GM18507 (cell line): ENCODE data around the gene PARP4.
"Not testable (repeated sequence)": the region's sequence is repeated elsewhere in the genome, so short reads cannot be mapped to it uniquely, and the experiment has no call there.

ENCODE experiments used
- DNase-seq: peaks from one replicate; pipeline ENCODE4 v3.0.0; 2011; ENCODE audit warnings: low read depth; ENCODE audit not compliant: insufficient read length; ENCODE audit errors: extremely low spot score
- FAIRE-seq: peaks from 2 replicates; lab custom pipeline; 2011; peaks lifted over from hg19 to GRCh38; lab: Jason Lieb, UNC

Gene PARP4

GRCh38 chr13:24512197-24512907 lies at the start of gene PARP4:
TSS of gene PARP4 (minus strand) at chr13:24512778. CDS start at chr13:24503776, 9,002 bp downstream.
- peak; percentile 51 for DNase-seq
- peak; percentile 81 for FAIRE-seq

GRCh38 chr13:24560579-24561187 lies 48.1 kb upstream of the PARP4 start:
- FAIRE-seq, DNase-seq: not testable (repeated sequence)

GRCh38 chr13:24559431-24560218 lies 47.0 kb upstream of the PARP4 start:
- not testable (repeated sequence) for FAIRE-seq, DNase-seq

GRCh38 chr13:24557081-24557480 lies 44.5 kb upstream of the PARP4 start:
- DNase-seq (no peak), FAIRE-seq (no peak)

GRCh38 chr13:24553892-24554291 lies 41.3 kb upstream of the PARP4 start:
- DNase-seq, FAIRE-seq: not testable (repeated sequence)

DNA sequence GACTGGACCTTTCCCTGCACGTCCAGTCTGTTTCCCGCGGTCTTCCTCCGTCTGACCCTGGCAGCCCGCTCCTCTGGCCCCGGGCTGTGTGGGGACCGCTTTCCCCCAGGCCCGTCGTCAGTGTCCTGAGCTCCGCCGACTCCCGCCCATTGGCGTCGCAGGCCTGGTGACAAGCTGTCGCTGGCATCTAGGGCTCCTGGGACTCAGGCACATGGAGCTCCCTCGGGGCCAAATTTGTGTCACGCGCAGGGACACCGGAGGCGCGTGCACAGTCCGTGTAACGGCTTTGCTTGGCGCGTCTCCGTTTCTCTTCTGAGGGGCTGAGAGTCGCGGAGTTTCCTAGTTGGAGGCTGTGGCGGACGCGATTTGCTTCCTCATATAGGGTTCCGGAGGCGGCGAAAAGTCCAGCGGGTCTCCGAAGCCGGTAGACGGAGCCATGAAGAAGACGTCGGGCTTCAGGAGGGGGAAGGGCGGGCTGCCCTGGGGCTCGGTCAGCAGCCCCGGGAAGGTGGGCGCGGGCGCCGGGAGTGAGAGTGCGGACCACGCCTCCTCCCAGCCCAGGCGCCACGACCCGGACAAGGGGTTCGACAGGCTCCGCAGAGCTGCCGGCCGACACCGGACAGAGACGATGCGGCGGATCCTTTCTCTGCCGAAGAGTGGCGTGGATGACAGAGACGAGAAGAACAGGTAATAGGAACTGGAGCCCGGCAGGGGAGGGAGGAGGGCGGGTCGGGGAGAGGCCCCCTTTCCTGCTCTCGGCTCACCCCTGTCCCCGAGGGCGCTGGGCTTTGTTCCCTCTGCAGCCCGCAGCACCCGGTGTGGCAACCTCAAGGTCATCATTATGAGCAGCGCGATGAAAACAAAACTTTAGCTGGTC lies 29.1 kb upstream of the PARP4 start:
- peak; percentile 81 for FAIRE-seq
- not testable (repeated sequence) for DNase-seq

DNA sequence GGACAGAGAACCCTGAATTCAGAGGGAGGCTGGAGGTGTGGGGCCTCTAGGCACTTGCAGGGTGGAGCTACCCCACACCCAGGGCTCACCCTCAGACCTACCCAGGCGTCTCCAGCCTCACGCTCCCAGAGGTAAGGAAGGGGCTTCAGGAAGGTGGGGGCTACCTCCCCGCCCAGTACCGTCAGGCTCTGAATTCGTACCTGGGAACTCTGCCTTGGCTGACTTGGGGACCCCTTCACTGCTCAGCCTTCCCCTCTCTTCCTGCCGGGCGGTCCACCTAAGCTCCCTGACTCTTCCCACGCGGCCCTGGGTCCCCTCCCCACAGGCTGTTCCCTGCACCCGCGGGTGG lies 28.5 kb upstream of the PARP4 start:
- FAIRE-seq (no peak), DNase-seq (no peak)

DNA sequence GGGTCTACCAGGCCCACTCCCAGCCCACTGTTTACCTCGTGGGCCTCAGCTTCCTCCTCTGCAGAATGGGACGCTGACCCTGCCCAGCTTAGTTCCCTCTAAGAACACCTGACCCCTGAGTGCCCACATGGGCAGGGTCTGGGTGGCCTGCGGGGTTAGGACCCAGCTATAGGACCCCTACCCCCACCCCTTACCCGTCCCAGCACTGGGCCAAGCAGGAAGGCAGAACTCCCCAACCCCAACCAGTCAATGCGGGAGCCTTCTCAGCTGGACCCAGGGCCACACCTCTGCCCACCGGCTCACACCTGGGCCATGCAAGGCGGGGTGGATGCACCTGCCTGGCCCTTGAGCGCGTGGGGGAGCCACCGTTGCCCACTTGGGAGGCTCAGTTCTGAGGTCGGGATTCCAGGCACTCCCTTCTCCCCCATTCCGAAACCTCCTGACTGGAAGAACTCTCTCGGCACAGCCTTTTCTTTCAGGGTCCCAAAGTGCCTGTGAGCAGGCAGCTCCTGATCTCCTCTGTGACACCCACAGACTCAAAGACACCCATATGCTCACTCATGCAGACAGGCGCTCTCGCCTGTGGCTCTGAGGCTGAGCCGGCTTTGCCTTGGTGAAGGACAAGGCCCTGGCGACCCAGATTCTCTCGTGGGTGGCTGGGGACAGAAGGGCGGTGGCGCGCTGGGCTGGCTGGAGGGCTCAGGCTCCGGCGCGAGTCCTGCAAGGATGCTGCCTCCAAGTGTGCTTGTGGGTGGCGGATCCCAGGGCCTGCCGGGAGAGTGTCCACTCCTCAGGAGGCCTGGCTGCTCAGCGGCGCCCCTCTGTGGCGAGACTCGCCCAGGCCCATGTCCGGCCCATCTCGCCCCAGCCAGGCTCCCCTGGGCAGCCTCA lies 27.9 kb upstream of the PARP4 start:
- DNase-seq (no peak), FAIRE-seq (no peak)

GRCh38 chr13:24539500-24540165 lies 27.1 kb upstream of the PARP4 start:
- no peak for FAIRE-seq

GRCh38 chr13:24529478-24529877 lies 16.9 kb upstream of the PARP4 start:
- DNase-seq (no peak), FAIRE-seq (no peak)

More at GRCh38 chr13:24539500-24540165, 27.1 kb upstream of the PARP4 start:
- DNase-seq: no peak

GRCh38 chr13:24528816-24529398 lies 16.3 kb upstream of the PARP4 start:
- FAIRE-seq (no peak), DNase-seq (no peak)

DNA sequence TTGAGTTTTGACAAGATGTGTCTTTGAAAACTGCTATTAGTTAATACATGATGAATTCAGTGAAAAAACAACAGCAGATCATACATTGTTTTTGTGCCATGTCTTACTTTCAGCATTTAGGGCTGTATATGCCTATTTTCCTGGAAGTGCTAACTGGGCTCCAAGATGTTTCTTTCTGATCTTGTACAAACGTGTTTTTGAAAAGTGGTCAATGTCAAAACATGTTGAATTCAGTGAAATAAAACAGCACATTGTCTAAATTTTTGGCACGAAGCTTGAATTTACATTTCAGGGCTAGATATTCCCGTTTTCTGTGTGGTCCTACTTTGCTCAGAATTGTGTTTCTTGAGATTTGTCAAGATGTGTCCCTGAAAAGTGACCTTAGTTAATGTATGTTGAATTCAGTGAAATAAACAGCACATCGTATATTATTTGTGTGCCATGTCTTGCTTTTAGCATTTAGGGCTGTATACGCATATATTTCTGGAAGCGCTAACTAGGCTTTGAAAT lies 14.7 kb upstream of the PARP4 start:
- FAIRE-seq (no peak), DNase-seq (no peak)

DNA sequence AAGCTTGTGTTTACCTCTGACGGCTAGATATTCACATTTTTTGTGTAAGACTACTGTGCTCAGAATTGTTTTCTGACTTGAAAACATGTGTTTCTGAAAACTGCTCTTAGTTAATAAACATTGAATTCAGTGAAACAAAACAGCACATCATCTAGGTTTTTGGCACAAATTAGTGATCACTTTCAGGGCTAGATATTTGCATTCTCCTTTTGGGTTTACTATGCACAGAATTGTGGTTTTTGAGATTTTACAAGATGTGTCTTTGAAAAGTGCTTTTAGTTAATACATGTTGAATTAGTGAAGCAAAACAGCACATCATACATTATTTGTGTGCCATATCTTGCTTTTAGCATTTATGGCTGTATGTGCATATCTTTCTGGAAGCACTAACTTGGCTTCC lies 8.2 kb upstream of the PARP4 start:
- FAIRE-seq: no peak
- no peak for DNase-seq

DNA sequence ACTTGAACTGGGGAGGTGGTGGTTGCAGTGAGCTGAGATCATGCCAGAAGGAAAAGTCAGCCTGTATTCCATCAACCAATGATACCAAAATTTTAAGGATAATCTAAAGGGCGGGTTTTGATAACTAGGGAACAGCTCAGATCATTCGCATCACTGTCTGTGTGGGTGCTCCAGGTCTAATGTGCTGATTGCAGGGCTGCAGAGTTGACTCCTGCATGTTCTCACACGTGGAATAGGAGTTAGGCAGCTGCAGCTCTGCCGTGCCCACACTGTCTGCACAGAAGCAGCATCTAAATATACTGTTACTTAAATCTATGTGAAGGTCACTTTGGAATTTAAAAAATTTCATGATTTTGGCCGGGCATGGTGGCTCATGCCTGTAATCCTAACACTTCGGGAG lies 4.3 kb upstream of the PARP4 start:
- DNase-seq: no peak
- no peak for FAIRE-seq

GRCh38 chr13:24512908-24513213 lies 283 bp upstream of the PARP4 start:
- FAIRE-seq (no peak), DNase-seq (no peak)

DNA sequence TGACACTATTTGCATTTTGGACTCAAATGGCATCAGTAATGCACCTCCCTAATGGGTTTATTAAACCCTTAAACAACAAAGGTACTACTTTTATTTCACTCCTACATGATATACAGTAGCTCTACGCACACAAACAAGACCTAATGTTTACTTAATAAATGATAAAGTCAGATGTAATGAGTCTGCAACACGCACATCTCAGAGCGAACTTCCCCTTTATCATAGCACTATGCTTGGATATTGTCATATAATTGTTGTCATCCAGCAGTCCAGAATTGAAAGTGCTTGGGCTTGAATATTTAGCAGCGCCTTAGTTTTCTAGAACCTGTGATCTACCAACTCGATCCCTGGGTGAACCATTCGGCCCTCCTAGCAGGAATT lies 772 bp downstream of the PARP4 start:
- no peak for DNase-seq

DNA sequence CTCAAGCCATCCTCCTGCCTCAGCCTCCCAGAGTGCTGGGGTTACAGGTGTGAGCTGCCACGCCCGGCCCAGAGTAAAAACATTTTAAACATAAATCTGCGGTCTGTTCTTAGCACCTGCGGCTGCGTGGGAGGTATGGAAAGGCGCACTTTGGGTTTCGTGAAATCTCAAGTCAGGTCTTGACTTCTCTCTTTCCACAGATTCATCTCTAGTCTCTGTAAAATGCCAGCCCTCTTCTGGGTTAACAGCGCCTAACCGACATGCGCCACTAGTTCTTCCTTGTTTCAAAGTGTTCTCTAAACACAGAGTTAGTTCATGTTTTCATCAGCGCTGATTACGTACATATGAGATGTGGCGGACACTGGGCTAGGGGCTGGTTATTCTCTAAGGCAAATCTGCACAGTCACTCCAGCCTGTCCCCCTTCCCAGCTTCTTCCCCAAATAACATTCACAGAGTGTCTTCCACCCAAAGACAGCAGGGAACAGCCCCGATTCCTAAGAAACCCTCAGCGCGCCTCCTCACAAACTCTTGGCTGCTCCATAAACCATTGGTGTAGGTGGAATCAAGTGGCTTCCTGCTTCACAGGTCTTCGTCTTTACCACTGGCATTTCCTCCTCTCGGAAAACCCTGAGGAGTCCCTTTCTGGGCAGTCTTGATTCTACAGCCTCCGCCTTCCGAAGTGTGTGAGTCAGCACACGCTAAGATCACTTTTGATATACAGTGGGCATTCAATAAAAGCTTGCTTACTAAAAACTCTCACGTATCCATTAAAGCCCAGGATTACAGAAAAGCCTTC lies 1.4 kb downstream of the PARP4 start:
- FAIRE-seq: peak; percentile 90

More for the DNA sequence above, 772 bp downstream of the PARP4 start:
- FAIRE-seq: no peak

More for the DNA sequence above, 1.4 kb downstream of the PARP4 start:
- peak; percentile 43 for DNase-seq
